ENCODE data around the gene RCAN1. TPM values are rescaled to one million over a fixed set of nuclear protein-coding genes. Genes with fewer than 3 reads are reported as not detected.

Gene RCAN1
- total and polyA plus RNA-seq, 2 of the 13 experiments (the other 11 are each of a cell fraction or from before 2014, with no cell fraction given), result 9.4 to 34.1 TPM

GRCh38 chr21:34554227-34554626 lies 60.7 kb downstream of the RCAN1 start (continued):
- TF ChIP-seq ZNF761 (CRISPR knock-in tag; conservative IDR thresholded peaks at IDR 0.05) (no peak), MATR3 (CRISPR knock-in tag; IDR thresholded peaks at IDR 0.05) (no peak), ZBTB7A (CRISPR knock-in tag; IDR thresholded peaks at IDR 0.05) (no peak), CBX1 (IDR thresholded peaks at IDR 0.05; ENCODE audit: low read depth) (no peak), ZNF580 (CRISPR knock-in tag; IDR thresholded peaks at IDR 0.05; ENCODE audit: borderline replicate concordance, low read depth) (no peak)

DNA sequence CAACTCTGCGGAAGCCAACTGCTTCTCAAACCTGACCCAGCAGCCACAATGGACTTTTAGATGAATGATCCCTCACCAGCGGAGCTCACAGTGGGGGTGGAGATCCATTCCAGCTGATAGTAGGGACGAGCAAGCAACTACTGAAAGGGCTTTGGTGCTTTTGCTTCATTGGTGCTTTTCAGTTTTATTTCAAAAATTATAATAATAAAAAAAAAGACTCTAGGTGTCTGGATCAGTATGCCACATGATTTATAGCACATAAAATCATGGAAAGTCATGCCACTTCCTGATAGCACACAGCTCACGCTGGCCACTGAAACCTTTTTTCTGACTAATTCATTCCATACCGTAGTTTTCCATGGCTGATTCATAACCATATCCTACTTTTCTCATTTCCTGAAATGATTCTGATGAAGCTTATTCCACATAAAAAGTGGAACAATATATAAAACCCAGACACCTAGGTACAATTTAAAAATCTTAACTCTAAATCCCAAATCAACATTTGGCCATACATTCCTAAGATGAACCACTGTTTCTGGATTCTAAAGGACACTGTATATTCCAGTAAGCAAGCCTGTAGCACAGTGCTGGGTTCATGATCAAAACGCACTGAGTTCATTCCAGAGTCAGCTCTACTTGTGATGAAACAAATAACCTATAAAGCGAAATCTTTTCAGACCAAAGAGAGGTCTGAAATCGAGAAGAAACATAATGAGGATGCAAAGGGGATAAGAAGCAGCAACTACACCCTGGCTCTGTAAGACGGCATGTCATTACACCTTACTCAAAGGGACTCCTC lies 61.6 kb downstream of the RCAN1 start:
- H2AFZ ChIP-seq (ENCODE audit: low read length), result no peak overlapping the region
- intact Hi-C loops (cut with micrococcal nuclease; ENCODE audit: unreplicated experiment) (no loop called here), in situ Hi-C loops (cut with HindIII; ENCODE audit: extremely low pct_ligation_motif_present, low pct_unique_long_range_greater_than_20kb) (no loop called here)
- H3K4me2 ChIP-seq (ENCODE audit: low read depth, low read length), result no peak overlapping the region
- no peak for DNase-seq (ENCODE audit: low spot score)
- H3K27ac ChIP-seq (ENCODE audit: extremely low read length, insufficient read depth, low read length), result no peak overlapping the region
- CTCF ChIA-PET (ENCODE audit: low intra/inter-chr PET ratio, low total read pairs), result no interaction called here
- no peaks in the 10 kb centered on the region for H3K79me2 ChIP-seq (ENCODE audit: insufficient read depth, low read length)
- no peak overlapping the region for H3K4me3 ChIP-seq (replicated peaks in 1 of 3; ENCODE audit: insufficient read depth in 1 of 3, low read depth in 2 of 3, low read length in 3 of 3)
- ATAC-seq, result no peak
- POLR2A ChIA-PET, result no interaction called here
- H3K27me3 ChIP-seq (ENCODE audit: control insufficient read depth in 1 of 2, insufficient read depth in 2 of 2, low read length in 2 of 2), result no peaks in the 10 kb centered on the region
- BruUV-seq (replicated peaks), result no TSS peak
- WGBS (ENCODE audit: low lambda C conversion rate), result 82% methylated on average over 9 of the region's 9 CpGs
- no peaks in the 10 kb centered on the region for H3K4me1 ChIP-seq (ENCODE audit: insufficient read depth, low read length)
- H3K9me3 ChIP-seq (ENCODE audit: low read length), result no peaks in the 10 kb centered on the region
- no peaks in the 10 kb centered on the region for H4K20me1 ChIP-seq (ENCODE audit: insufficient read depth, low read length)
- H3K36me3 ChIP-seq (replicated peaks in 1 of 2; ENCODE audit: control insufficient read depth in 1 of 2, insufficient read depth in 2 of 2, low read length in 2 of 2), result no peaks in the 10 kb centered on the region
- H3K9ac ChIP-seq (ENCODE audit: insufficient read depth, low read depth, low read length), result no peak overlapping the region
- no peak for FAIRE-seq
- no peak for TF ChIP-seq PRMT3 (CRISPR knock-in tag; IDR thresholded peaks at IDR 0.05; ENCODE audit: borderline replicate concordance, low read depth)
- no peak for TF ChIP-seq WIZ (CRISPR knock-in tag; IDR thresholded peaks at IDR 0.05)
- TF ChIP-seq ZNF337 (CRISPR knock-in tag; IDR thresholded peaks at IDR 0.05; ENCODE audit: borderline replicate concordance, low read depth), result no peak
- TF ChIP-seq ELK4 (CRISPR knock-in tag; IDR thresholded peaks at IDR 0.05; ENCODE audit: borderline replicate concordance), result no peak
- TF ChIP-seq, protein P1, sequence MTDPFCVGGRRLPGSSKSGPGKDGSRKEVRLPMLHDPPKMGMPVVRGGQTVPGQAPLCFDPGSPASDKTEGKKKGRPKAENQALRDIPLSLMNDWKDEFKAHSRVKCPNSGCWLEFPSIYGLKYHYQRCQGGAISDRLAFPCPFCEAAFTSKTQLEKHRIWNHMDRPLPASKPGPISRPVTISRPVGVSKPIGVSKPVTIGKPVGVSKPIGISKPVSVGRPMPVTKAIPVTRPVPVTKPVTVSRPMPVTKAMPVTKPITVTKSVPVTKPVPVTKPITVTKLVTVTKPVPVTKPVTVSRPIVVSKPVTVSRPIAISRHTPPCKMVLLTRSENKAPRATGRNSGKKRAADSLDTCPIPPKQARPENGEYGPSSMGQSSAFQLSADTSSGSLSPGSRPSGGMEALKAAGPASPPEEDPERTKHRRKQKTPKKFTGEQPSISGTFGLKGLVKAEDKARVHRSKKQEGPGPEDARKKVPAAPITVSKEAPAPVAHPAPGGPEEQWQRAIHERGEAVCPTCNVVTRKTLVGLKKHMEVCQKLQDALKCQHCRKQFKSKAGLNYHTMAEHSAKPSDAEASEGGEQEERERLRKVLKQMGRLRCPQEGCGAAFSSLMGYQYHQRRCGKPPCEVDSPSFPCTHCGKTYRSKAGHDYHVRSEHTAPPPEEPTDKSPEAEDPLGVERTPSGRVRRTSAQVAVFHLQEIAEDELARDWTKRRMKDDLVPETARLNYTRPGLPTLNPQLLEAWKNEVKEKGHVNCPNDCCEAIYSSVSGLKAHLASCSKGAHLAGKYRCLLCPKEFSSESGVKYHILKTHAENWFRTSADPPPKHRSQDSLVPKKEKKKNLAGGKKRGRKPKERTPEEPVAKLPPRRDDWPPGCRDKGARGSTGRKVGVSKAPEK (CRISPR knock-in tag; IDR thresholded peaks at IDR 0.05; ENCODE audit: borderline replicate concordance), result no peak
- TF ChIP-seq SOX6 (IDR thresholded peaks at IDR 0.05), result no peak
- no peak for TF ChIP-seq SOX6 (CRISPR knock-in tag; IDR thresholded peaks at IDR 0.05)
- no peak for TF ChIP-seq RORA (CRISPR knock-in tag; IDR thresholded peaks at IDR 0.05)
- TF ChIP-seq, protein P2, sequence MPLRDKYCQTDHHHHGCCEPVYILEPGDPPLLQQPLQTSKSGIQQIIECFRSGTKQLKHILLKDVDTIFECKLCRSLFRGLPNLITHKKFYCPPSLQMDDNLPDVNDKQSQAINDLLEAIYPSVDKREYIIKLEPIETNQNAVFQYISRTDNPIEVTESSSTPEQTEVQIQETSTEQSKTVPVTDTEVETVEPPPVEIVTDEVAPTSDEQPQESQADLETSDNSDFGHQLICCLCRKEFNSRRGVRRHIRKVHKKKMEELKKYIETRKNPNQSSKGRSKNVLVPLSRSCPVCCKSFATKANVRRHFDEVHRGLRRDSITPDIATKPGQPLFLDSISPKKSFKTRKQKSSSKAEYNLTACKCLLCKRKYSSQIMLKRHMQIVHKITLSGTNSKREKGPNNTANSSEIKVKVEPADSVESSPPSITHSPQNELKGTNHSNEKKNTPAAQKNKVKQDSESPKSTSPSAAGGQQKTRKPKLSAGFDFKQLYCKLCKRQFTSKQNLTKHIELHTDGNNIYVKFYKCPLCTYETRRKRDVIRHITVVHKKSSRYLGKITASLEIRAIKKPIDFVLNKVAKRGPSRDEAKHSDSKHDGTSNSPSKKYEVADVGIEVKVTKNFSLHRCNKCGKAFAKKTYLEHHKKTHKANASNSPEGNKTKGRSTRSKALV (CRISPR knock-in tag; IDR thresholded peaks at IDR 0.05), result no peak
- TF ChIP-seq FOXA3 (CRISPR knock-in tag; IDR thresholded peaks at IDR 0.05), result no peak
- no peak for TF ChIP-seq HMG20B (CRISPR knock-in tag; conservative IDR thresholded peaks at IDR 0.05)
- TF ChIP-seq ZNF619 (CRISPR knock-in tag; IDR thresholded peaks at IDR 0.05), result no peak

All from HepG2 (cell line).